ENCODE results near the gene UTS2R.

DNA sequence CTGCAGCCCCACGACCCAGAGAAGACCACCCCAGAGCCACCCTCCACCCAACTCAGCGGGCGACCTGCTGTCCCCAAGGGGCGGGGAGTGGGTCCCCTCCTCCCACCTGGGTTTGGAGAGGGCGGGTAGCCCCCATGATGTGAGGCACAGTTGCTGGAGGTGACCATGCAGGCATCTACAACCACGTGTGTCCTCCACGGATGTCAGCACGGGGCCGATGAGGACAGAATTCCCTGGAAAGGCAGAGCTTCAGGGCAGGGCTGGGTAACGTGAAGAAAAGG lies 7.1 kb downstream of the UTS2R start:
- TF ChIP-seq, protein P1, sequence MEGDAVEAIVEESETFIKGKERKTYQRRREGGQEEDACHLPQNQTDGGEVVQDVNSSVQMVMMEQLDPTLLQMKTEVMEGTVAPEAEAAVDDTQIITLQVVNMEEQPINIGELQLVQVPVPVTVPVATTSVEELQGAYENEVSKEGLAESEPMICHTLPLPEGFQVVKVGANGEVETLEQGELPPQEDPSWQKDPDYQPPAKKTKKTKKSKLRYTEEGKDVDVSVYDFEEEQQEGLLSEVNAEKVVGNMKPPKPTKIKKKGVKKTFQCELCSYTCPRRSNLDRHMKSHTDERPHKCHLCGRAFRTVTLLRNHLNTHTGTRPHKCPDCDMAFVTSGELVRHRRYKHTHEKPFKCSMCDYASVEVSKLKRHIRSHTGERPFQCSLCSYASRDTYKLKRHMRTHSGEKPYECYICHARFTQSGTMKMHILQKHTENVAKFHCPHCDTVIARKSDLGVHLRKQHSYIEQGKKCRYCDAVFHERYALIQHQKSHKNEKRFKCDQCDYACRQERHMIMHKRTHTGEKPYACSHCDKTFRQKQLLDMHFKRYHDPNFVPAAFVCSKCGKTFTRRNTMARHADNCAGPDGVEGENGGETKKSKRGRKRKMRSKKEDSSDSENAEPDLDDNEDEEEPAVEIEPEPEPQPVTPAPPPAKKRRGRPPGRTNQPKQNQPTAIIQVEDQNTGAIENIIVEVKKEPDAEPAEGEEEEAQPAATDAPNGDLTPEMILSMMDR (IDR thresholded peaks at IDR 0.05) = no peak
- no peak for TF ChIP-seq POLR2A (IDR thresholded peaks at IDR 0.05)

Data from heart left ventricle (tissue), 13 donors.